ENCODE results near the gene PLEKHH1.

Gene PLEKHH1

GRCh38 chr14:67532998-67533753, at the start of gene PLEKHH1:
Gene PLEKHH1 (plus strand): TSS chr14:67533290. CDS start chr14:67541868, 8,578 bp downstream.
- in situ Hi-C loops (cut with MboI; ENCODE audit: low sequenced_read_pairs), result no loop called here

DNA sequence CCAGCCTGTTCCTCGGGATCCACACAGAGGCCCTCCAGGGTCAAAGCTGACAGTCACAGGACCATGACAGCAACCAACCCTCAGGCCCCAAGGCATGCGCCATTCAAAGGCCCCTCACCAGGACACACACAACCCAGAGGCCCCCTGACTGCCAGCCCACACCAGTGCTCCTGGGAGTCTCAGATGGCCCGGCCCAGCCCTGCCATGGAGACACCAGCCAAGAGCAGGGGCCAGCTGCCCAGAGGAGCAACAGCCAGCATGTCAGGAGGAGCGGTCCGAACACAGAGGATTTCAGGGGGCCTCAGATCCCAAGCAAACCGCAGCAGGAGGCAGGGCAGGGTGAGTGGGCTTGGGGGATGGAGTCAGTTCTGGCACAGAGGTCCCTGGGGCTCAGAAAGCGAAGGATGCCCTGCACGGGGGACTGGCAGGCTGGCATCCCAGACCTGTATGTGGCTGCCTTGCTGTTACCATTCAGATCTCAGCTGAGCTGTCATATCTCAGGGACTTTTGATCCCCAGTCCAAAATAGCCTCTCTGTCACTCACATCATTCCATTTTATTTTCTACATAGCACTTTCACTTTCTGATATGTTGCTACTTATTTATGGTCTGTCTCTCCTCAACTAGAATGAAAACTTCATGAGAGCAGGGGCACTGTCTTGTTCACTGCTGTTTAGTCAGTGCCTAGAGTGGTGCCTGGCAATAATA, 49.4 kb upstream of the PLEKHH1 start:
- in situ Hi-C loops (cut with MboI; ENCODE audit: low sequenced_read_pairs), result no loop called here

DNA sequence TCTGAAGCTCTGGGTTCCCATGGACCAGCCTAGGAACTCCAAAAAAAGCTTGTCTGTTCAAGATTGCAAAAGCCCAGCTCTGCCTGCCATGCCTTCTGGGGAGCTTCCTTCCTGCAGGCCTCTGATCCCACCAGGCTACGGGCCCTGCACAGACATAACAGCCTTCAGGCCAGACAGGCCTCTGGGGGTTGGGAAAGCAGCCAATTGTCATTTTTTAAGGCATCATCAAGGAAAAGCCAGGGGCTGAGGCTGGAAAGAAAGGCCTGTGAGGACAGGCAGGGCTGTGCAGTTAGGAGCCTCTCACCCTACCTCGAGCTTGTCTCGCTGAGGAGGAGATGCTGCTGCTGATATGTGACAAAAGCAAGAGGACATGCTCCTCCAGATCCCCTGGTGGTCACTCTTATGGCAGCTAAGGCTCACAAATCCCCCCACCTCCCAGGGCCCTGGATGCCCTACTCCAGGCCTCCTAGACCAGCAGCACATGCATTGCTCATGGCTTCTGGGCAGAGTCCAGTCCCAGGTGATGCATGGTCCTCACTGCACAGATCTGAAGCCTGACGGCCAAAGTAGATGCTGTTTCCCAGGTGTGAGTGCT, 47.5 kb upstream of the PLEKHH1 start:
- in situ Hi-C loops (cut with MboI; ENCODE audit: low sequenced_read_pairs), result no loop called here

- in situ Hi-C loops (cut with MboI; ENCODE audit: low sequenced_read_pairs), result no loop called here
Observed at GRCh38 chr14:67486890-67487289, 46.2 kb upstream of the PLEKHH1 start.

DNA sequence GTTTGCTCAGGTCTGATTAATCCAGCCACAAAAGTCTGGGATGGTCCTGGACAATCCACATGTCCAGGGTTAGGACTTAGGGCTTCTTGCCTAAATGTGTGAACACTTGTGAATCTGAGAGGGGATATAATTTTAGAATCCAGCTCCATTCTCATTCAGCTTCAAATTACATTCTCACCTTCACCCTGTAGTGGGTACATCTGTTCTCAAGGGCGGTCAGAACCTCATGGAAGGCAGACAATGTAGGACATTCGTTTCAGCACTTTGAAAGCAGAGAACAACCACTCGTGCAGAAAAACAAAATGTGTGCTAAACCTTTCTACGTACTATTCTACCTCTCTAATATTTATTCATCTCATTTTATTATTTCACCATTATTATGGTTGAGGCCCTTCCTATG, 45.8 kb upstream of the PLEKHH1 start:
- in situ Hi-C loops (cut with MboI; ENCODE audit: low sequenced_read_pairs), result no loop called here

GRCh38 chr14:67487937-67488893, 44.9 kb upstream of the PLEKHH1 start, which contains the start of gene TMEM229B:
Gene TMEM229B (minus strand): TSS chr14:67488721. CDS start chr14:67473923, 14,798 bp downstream.
- in situ Hi-C loops (cut with MboI; ENCODE audit: low sequenced_read_pairs), result no loop called here

DNA sequence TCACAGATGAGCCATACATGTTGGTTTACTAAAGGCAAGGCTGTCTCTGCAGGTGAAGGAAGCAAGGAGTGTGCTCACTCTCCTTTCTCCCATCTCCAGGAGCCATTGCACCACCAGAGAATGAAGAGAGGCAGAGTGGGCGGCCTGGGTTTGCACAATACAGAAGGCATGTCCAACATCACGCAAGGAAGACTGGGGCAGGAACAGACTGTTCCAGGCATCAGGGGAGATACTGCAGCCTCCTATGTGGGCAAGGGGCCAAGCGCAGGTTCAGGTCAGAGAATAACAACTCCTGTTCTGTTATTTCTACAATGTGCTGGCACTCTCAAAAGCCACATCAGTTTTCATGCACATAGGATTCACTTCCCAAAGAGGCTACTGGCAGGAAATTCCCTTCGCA, 42.9 kb upstream of the PLEKHH1 start:
- in situ Hi-C loops (cut with MboI; ENCODE audit: low sequenced_read_pairs), result no loop called here

GRCh38 chr14:67491285-67491684, 41.8 kb upstream of the PLEKHH1 start:
- in situ Hi-C loops (cut with MboI; ENCODE audit: low sequenced_read_pairs), result no loop called here

- in situ Hi-C loops (cut with MboI; ENCODE audit: low sequenced_read_pairs), result no loop called here
Observed at GRCh38 chr14:67491741-67492507, 41.2 kb upstream of the PLEKHH1 start.

DNA sequence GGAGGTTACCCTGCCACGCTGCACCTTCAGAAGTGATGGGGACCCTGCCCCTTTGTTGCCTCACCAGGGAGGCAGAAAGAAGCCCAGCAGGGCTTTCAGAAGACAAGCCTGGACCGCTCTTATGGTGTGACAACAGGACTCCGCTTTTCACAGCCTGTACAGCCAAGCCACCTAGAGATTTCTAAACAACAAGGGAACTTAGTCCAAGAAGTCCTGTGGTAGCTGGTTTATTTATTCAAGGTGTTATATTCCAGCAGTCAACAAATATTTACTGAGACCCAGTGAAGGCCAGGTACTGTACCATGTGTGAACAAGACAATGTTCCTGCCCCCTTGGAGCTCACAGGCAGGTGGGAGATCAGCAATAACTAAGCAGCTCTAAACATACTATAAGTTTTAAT, 40.6 kb upstream of the PLEKHH1 start:
- in situ Hi-C loops (cut with MboI; ENCODE audit: low sequenced_read_pairs), result no loop called here

GRCh38 chr14:67493092-67493717, 39.9 kb upstream of the PLEKHH1 start:
- in situ Hi-C loops (cut with MboI; ENCODE audit: low sequenced_read_pairs), result no loop called here

DNA sequence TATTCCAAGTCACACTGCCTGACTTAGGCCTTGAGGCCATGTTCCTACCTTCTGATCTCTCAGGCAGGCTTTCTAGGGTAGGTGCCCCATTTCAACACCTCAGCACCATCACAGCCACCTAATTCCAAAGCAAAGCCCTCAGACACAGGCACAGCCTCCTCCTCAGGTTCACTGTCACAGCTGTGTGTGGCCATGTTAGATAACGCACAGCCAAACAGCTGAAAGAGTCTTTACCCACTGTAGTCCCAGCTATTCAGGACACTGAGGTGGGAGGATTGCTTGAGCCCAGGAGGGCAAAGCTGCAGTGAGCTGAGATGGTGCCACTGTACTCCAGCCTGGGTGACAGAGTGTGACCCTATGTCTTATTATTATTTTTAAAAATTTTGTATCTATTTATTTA, 37.3 kb upstream of the PLEKHH1 start:
- in situ Hi-C loops (cut with MboI; ENCODE audit: low sequenced_read_pairs), result no loop called here

- in situ Hi-C loops (cut with MboI; ENCODE audit: low sequenced_read_pairs), result no loop called here
Observed at GRCh38 chr14:67497216-67497615, 35.9 kb upstream of the PLEKHH1 start.

DNA sequence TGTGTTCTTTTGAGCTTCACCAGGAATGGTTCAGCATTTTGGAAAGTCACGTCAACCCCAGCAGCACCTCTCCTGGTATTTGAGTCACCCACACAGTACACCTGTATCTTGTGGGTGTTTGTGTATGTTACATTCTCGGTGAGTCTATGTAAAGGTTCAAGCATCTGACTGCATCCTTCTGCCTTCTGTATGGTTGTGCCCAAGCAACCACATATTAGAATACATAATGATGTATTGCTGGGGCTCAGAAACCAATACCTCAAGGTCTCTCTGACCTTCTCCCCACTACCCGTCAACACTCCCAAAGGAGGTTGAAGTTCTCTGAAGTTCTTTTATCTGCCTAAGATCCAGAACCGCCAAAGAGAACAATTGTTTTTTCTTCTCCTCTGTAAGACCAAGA, 35.4 kb upstream of the PLEKHH1 start:
- in situ Hi-C loops (cut with MboI; ENCODE audit: low sequenced_read_pairs), result no loop called here

GRCh38 chr14:67500981-67501380, 32.1 kb upstream of the PLEKHH1 start:
- in situ Hi-C loops (cut with MboI; ENCODE audit: low sequenced_read_pairs), result no loop called here

GRCh38 chr14:67501670-67502069, 31.4 kb upstream of the PLEKHH1 start:
- in situ Hi-C loops (cut with MboI; ENCODE audit: low sequenced_read_pairs), result no loop called here

DNA sequence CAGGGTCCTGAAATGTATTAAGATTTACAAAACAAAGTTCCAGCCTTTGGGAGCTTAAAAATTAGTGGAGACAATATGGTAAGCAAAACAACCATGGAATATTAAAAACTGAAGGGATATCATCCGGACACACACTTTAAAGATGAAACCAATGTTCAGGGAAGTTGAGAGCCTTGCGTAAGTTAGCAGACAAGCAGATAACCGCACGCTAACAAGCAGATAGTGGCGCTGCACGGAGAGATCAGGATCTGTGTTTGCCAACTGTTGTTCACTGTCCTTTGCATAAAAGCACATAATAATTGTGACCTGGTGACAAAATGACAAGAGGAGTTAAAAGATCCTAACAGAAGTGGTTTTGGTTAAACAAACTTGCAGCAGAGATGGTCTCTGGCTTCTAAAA, 30.2 kb upstream of the PLEKHH1 start:
- in situ Hi-C loops (cut with MboI; ENCODE audit: low sequenced_read_pairs), result no loop called here

DNA sequence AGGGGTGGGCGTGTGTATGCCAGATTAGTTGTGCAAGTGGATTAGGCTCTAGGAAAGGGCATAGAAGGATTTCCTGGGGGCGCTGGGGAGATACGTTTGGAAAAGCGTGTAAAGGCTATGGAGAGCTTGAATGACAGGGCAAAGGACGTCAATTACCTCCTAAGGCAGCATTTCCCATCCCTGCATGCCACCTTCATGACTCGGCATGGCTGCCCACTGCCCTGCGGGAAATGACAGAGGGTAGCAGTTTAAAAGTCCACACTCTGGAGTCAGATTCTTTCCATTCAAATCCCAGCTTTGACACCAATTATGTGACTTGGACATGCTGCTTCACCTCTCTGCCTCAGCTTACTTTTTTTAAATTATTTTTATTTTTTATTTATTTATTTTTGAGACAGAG, 29.8 kb upstream of the PLEKHH1 start:
- in situ Hi-C loops (cut with MboI; ENCODE audit: low sequenced_read_pairs), result no loop called here

DNA sequence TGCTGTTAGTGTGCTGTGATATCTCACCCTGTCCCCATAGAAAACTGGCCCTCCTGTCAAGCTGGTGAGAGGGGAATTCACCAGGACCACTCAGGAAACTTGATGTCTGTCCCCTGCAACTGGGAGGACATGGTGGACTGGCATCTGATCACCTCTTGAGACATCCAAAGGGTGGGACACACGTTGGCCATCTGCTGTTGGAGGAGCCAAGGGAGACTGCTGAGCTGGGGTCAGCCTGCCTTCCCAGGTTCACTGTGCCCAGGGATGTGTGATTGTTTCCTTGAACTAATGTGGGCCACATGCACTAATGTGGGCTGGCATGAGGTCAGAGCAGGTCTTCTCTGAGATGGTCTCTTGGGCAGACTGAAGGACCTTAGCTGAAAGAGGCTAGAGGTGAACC, 27.8 kb upstream of the PLEKHH1 start:
- in situ Hi-C loops (cut with MboI; ENCODE audit: low sequenced_read_pairs), result no loop called here

DNA sequence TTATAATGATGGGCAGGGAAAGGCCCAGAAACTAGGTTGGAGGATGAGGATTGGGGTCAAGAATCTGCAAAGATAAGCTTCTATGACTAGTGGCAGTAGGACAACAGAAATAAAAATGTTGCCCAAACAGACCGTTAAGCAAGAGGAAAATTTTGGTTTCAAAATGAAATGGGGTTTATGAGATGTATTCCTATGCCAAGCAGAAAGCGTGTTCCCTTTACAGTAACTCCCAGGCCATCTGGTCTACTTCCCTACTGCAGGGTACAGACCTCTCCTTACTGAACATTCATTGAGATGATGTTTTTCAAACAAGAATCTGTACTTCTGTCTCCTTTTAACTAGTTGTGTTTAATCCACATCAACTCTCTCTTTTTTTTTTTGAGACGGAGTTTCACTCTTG, 24.1 kb upstream of the PLEKHH1 start:
- in situ Hi-C loops (cut with MboI; ENCODE audit: low sequenced_read_pairs), result no loop called here

Measured in hTERT RPE-1 (cell line).